Tongue (tissue), 2 donors: Measurements from ENCODE around the gene NOTCH4. TPM values are rescaled to one million over a fixed set of nuclear protein-coding genes. Genes with fewer than 3 reads are reported as not detected.

Experiments used
- small RNA-seq: library from RNA; depleted of rRNA; stranded (forward); fragments of <200 nt; gene quantifications from one replicate; pipeline ENCODE3, GENCODE V24; 2014; ENCODE audit warnings: low replicate concordance
- total RNA-seq: library from RNA; depleted of rRNA; stranded (reverse); fragments of >200 nt; gene quantifications from one replicate; pipeline ENCODE4 v1.2.3, GENCODE V29; 2014

NOTCH4 gene
- total RNA-seq, 1 donor from 2014 or later: 10.6 TPM

Small RNAs within 50 kb of the gene (small RNA-seq; reads per million reads assigned to genes)
- gene AL662884.1: not detected
- gene MIR6833: not detected

Other genes with a start within 250 kb of the NOTCH4 start
- 32.6 TPM for gene C4A, start 242.0 kb downstream of the NOTCH4 start, total RNA-seq
- 38.0 TPM for gene C4B, start 209.3 kb downstream of the NOTCH4 start, total RNA-seq
- gene CYP21A2, start 185.7 kb downstream of the NOTCH4 start, total RNA-seq: 1.0 TPM
- gene TNXB, start 114.7 kb downstream of the NOTCH4 start, total RNA-seq: 214 TPM
- gene ATF6B, start 95.8 kb downstream of the NOTCH4 start, total RNA-seq: 40.8 TPM
- 3.3 TPM for gene FKBPL, start 93.8 kb downstream of the NOTCH4 start, total RNA-seq
- gene PRRT1, start 72.1 kb downstream of the NOTCH4 start, total RNA-seq: 1.2 TPM
- gene PPT2, start 69.9 kb downstream of the NOTCH4 start, total RNA-seq: 37.6 TPM
- gene EGFL8, start 59.5 kb downstream of the NOTCH4 start, total RNA-seq: 31.3 TPM
- gene AGPAT1, start 48.0 kb downstream of the NOTCH4 start, total RNA-seq: 12.9 TPM
- gene RNF5, start 45.7 kb downstream of the NOTCH4 start, total RNA-seq: 63.5 TPM
- gene AGER, start 39.8 kb downstream of the NOTCH4 start, total RNA-seq: 4.8 TPM
- gene PBX2, start 33.9 kb downstream of the NOTCH4 start, total RNA-seq: 96.6 TPM
- 1.5 TPM for gene GPSM3, start 31.4 kb downstream of the NOTCH4 start, total RNA-seq
- not detected for gene TSBP1, start 147.8 kb upstream of the NOTCH4 start, total RNA-seq
- gene BTNL2, start 183.1 kb upstream of the NOTCH4 start, total RNA-seq: not detected
- gene HLA-DRA, start 215.8 kb upstream of the NOTCH4 start, total RNA-seq: 43.7 TPM